ENCODE data around the gene PTPRF. TPM values are rescaled to one million over a fixed set of nuclear protein-coding genes. Genes with fewer than 3 reads are reported as not detected.

The PTPRF gene
- polyA plus RNA-seq, 3 donors: not detected

- Histone ChIP-seq H3K9ac (ENCODE audit: insufficient read depth, low read length, poor library complexity, severe bottlenecking) (no peak overlapping the region), H3K27ac (ENCODE audit: low read depth in 1 of 2, low read length in 2 of 2) (no peak overlapping the region), H4K20me1 (ENCODE audit: insufficient read depth, low read length) (no peaks in the 10 kb centered on the region), H3K9me3 (replicated peaks in 1 of 2; ENCODE audit: control insufficient read depth in 1 of 2, insufficient read depth in 1 of 2, low read length in 2 of 2) (no peaks in the 10 kb centered on the region), H3K4me1 (ENCODE audit: control insufficient read depth in 1 of 2, insufficient read depth in 2 of 2, low read length in 2 of 2) (no peaks in the 10 kb centered on the region), H3K36me3 (replicated peaks in 1 of 2; ENCODE audit: control insufficient read depth in 1 of 2, insufficient read depth in 2 of 2, low read length in 2 of 2) (no peaks in the 10 kb centered on the region), H3K79me2 (ENCODE audit: insufficient read depth, low read length) (no peaks in the 10 kb centered on the region), H2AFZ (ENCODE audit: insufficient read depth, low read depth, low read length, poor library complexity, severe bottlenecking) (no peak overlapping the region), H3K4me3 (replicated peaks in 1 of 3; ENCODE audit: low read depth in 2 of 3, low read length in 3 of 3) (no peak overlapping the region), H3K4me2 (replicated peaks; ENCODE audit: extremely low read depth, low read length, poor library complexity, severe bottlenecking) (no peak overlapping the region), H3K27me3 (ENCODE audit: control insufficient read depth in 2 of 2, insufficient read depth in 2 of 2, low read length in 2 of 2) (no peaks in the 10 kb centered on the region)
- H3K4me1 Mint-ChIP-seq: no peaks in the 10 kb centered on the region
- no peak overlapping the region for H3K27ac Mint-ChIP-seq
- WGBS (ENCODE audit: insufficient coverage): 100% methylated on average over 1 of the region's 5 CpGs
- H3K27me3 Mint-ChIP-seq (ENCODE audit: low read depth in 3 of 3): peaks cover 1 to 5% (median 4%) of the 10 kb centered on the region in 3 donors
- intact Hi-C loops (cut with micrococcal nuclease): loop anchor here in 1 of 2 donors (10.0 kb wide), 1 partner anchor 255 kb away; the partner anchor contains the start of genes MED8 and SZT2
- peaks cover 0 to 1% (median 0%) of the 10 kb centered on the region in 7 donors for H3K9me3 Mint-ChIP-seq
- no peak for TF ChIP-seq CTCF (IDR thresholded peaks at IDR 0.05)
- no peaks in the 10 kb centered on the region for H3K36me3 Mint-ChIP-seq
- no peak for DNase-seq
- no peak overlapping the region for H3K4me3 Mint-ChIP-seq
Observed at GRCh38 chr1:43639976-43640794, 109.5 kb downstream of the PTPRF start.

DNA sequence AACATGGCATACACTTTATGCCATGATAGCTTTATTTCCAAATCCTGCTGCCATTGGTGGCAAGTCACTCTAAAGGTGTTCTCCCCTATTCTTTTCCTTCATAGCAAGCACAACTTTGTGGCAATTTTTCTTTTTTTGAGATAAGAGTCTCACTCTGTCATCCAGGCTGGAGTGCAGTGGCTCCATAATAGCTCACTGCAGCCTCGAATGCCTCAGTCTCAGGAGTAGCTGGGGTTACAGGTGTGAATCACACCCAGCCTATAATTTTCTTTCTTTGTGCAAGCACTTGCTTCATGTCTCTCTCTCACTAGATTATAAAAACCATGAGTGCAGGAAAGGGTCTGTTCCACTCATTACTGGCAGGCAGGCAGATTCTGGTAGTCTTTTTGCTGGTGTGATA, 113.9 kb downstream of the PTPRF start:
- H3K27ac Mint-ChIP-seq: no peak overlapping the region
- no peak overlapping the region for H2AFZ ChIP-seq (ENCODE audit: insufficient read depth, low read depth, low read length, poor library complexity, severe bottlenecking)
- WGBS (ENCODE audit: insufficient coverage): no CpG with 5 or more reads among the region's 1 CpG
- TF ChIP-seq CTCF (IDR thresholded peaks at IDR 0.05): no peak
- H3K4me3 Mint-ChIP-seq: no peak overlapping the region
- peaks cover 2% of the 10 kb centered on the region for H3K79me2 ChIP-seq (ENCODE audit: insufficient read depth, low read length)
- H3K4me2 ChIP-seq (replicated peaks; ENCODE audit: extremely low read depth, low read length, poor library complexity, severe bottlenecking): no peak overlapping the region
- intact Hi-C loops (cut with micrococcal nuclease): loop anchor here in 1 of 2 donors (10.0 kb wide), 1 partner anchor 260 kb away; the partner anchor contains the start of genes MED8 and SZT2
- H3K27ac ChIP-seq (ENCODE audit: low read depth in 1 of 2, low read length in 2 of 2): no peak overlapping the region
- H3K9ac ChIP-seq (ENCODE audit: insufficient read depth, low read length, poor library complexity, severe bottlenecking): no peak overlapping the region
- H3K27me3 Mint-ChIP-seq (ENCODE audit: low read depth in 3 of 3): peaks cover 0 to 10% (median 1%) of the 10 kb centered on the region in 3 donors
- no peak overlapping the region for H3K4me3 ChIP-seq (replicated peaks in 1 of 3; ENCODE audit: low read depth in 2 of 3, low read length in 3 of 3)
- H3K9me3 Mint-ChIP-seq: peaks cover 0 to 3% (median 0%) of the 10 kb centered on the region in 7 donors
- peaks cover 14% of the 10 kb centered on the region for H3K4me1 Mint-ChIP-seq
- no peak for DNase-seq
- peaks cover 10 to 12% of the 10 kb centered on the region in 2 donors for H3K4me1 ChIP-seq (ENCODE audit: control insufficient read depth in 1 of 2, insufficient read depth in 2 of 2, low read length in 2 of 2)
- H4K20me1 ChIP-seq (ENCODE audit: insufficient read depth, low read length): no peaks in the 10 kb centered on the region
- no peaks in the 10 kb centered on the region for H3K36me3 Mint-ChIP-seq
- no peaks in the 10 kb centered on the region for H3K9me3 ChIP-seq (replicated peaks in 1 of 2; ENCODE audit: control insufficient read depth in 1 of 2, insufficient read depth in 1 of 2, low read length in 2 of 2)
- H3K27me3 ChIP-seq (ENCODE audit: control insufficient read depth in 2 of 2, insufficient read depth in 2 of 2, low read length in 2 of 2): no peaks in the 10 kb centered on the region
- no peaks in the 10 kb centered on the region for H3K36me3 ChIP-seq (replicated peaks in 1 of 2; ENCODE audit: control insufficient read depth in 1 of 2, insufficient read depth in 2 of 2, low read length in 2 of 2)
